ENCODE data around the gene ICE2.
"Not testable (repeated sequence)": the region's sequence is repeated elsewhere in the genome, so short reads cannot be mapped to it uniquely, and the experiment has no call there.

The ICE2 gene

GRCh38 chr15:60405399-60405798 is 73.5 kb downstream of the ICE2 start:
- TF ChIP-seq, protein P1, sequence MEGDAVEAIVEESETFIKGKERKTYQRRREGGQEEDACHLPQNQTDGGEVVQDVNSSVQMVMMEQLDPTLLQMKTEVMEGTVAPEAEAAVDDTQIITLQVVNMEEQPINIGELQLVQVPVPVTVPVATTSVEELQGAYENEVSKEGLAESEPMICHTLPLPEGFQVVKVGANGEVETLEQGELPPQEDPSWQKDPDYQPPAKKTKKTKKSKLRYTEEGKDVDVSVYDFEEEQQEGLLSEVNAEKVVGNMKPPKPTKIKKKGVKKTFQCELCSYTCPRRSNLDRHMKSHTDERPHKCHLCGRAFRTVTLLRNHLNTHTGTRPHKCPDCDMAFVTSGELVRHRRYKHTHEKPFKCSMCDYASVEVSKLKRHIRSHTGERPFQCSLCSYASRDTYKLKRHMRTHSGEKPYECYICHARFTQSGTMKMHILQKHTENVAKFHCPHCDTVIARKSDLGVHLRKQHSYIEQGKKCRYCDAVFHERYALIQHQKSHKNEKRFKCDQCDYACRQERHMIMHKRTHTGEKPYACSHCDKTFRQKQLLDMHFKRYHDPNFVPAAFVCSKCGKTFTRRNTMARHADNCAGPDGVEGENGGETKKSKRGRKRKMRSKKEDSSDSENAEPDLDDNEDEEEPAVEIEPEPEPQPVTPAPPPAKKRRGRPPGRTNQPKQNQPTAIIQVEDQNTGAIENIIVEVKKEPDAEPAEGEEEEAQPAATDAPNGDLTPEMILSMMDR (IDR thresholded peaks at IDR 0.05; ENCODE audit: insufficient read depth, low read depth, low read length, missing control alignments) = no peak
- H3K4me3 ChIP-seq (ENCODE audit: low read length) = no peak overlapping the region
- no peak for DNase-seq (ENCODE audit: low read depth)

GRCh38 chr15:60404351-60404750 is 74.6 kb downstream of the ICE2 start:
- DNase-seq (ENCODE audit: low read depth); H3K4me3 ChIP-seq (ENCODE audit: low read length): not testable (repeated sequence)

DNA sequence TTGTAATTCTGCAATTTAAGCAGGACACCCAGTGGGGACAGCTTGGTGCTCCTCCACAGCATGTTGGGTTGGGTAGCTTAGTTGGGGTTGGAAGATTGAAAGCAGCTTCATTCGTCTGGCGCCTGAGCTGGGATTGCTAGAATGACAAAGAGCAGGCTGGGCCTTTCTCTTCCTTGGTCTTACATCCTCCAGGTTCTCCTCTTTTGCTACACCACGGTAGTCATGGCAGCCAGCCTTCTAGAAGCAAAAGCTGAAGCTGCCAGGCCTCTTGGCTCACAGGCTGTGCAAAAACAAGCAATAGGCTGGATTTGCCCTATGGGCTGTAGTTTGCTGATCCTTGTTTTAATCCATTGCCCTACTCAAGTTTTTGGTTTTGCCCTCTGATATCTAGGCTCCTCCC is 78.0 kb downstream of the ICE2 start:
- DNase-seq (ENCODE audit: low read depth) = no peak
- TF ChIP-seq, protein P1 (IDR thresholded peaks at IDR 0.05; ENCODE audit: insufficient read depth, low read depth, low read length, missing control alignments) = no peak
- H3K4me3 ChIP-seq (ENCODE audit: low read length) = no peak overlapping the region

- no peak overlapping the region for H3K4me3 ChIP-seq (ENCODE audit: low read length)
- TF ChIP-seq, protein P1 (IDR thresholded peaks at IDR 0.05; ENCODE audit: insufficient read depth, low read depth, low read length, missing control alignments) = no peak
- peak; percentile 61 for DNase-seq (ENCODE audit: low read depth)
These were observed 79.0 kb downstream of the ICE2 start for GRCh38 chr15:60399931-60400330.

GRCh38 chr15:60399246-60399915 is 79.6 kb downstream of the ICE2 start:
- DNase-seq (ENCODE audit: low read depth) = no peak
- TF ChIP-seq, protein P1 (IDR thresholded peaks at IDR 0.05; ENCODE audit: insufficient read depth, low read depth, low read length, missing control alignments) = no peak
- no peak overlapping the region for H3K4me3 ChIP-seq (ENCODE audit: low read length)

DNA sequence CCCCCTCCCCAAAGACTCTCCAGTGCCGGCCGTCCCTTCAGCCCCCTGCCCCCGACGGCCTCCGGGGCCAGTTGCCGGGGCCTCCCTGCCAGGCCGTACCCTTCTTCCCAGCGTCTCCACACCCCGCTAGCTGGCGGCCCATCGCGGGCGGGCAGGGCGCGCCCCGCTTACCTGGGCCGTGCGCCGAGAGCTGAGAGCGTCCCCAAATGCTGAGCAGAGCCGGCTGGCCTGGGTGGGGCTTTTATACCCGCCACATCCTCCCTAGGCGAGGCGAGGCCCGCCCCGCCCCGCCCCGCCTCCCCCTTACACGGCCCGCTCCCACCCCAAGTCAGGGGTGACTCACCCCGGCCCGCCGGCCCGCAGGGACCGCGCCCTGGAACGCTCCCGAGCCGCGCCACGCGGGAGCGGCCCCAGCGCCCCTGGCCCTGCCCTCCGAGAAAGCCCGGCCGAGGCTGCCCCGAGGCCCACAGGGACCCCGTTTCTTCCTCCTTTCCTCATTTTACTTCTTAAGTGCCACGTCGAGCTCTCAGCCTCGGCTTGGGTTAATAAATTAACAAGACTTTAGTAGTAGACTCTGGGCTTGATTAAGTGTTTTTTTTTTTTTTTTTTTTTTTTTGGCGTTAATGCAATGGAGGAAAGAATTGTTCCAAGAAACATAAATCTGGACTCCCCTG is 81.0 kb downstream of the ICE2 start, which contains the start of gene ANXA2:
TSS of gene ANXA2 (minus strand) at position 215 of the 674 bp plus-strand sequence. CDS start 11,911 bp downstream, outside the sequence.
- DNase-seq (ENCODE audit: low read depth) = peak; percentile 94
- H3K4me3 ChIP-seq (ENCODE audit: low read length) = peak within 1 kb of the TSS; percentile 96

More for the DNA sequence above, 81.0 kb downstream of the ICE2 start, which contains the start of gene ANXA2:
- TF ChIP-seq, protein P1 (IDR thresholded peaks at IDR 0.05; ENCODE audit: insufficient read depth, low read depth, low read length, missing control alignments) = no peak
